SK-N-SH (cell line): Measurements from ENCODE around the gene CBFA2T3. TPM values are rescaled to one million over a fixed set of nuclear protein-coding genes. Genes with fewer than 3 reads are reported as not detected.

Experiments used
- CTCF ChIA-PET: fragments of 300-600, 350-600 bp; formaldehyde crosslinking; extraction: SDS; loops from one replicate; lab custom pipeline; 2021; lab: Yijun Ruan, JAX
- POLR2A ChIA-PET: fragments of 350-600 bp; sonication (Branson Sonifier 250); formaldehyde crosslinking; extraction: SDS; loops from one replicate; lab custom pipeline; 2020; ENCODE audit warnings: antibody characterized with exemption, inconsistent platforms; lab: Yijun Ruan, JAX
- DNase-seq: peaks from one replicate; pipeline ENCODE4 v3.0.0; 2012
- H2AFZ ChIP-seq: fragments of 200-600 bp; sonication (generic); 2 replicates; pipeline ENCODE4 v1.8.1; 2016; ENCODE audit warnings: antibody characterized with exemption, mild to moderate bottlenecking, low read depth
- H3F3A ChIP-seq: fragments of 200-600 bp; sonication (generic); replicated peaks from 2 replicates; pipeline ENCODE3; 2016; ENCODE audit warnings: antibody characterized with exemption, mild to moderate bottlenecking; ENCODE audit not compliant: insufficient read depth
- H3K27ac ChIP-seq, 2 experiments: fragments of 200-500 bp in 1 of 2; fragments of 200-600 bp in 1 of 2; sonication (Bioruptor generic) in 1 of 2; sonication (generic), shearing (Covaris generic) in 1 of 2; 2 replicates each; pipeline versions ENCODE4 v1.5.1 to v1.6.1; 2014 to 2016; ENCODE audit warnings: low read depth in 2 of 2, inconsistent platforms in 1 of 2, low read length in 1 of 2, mild to moderate bottlenecking in 1 of 2, mixed read lengths in 1 of 2
- H3K27me3 ChIP-seq: fragments of 200-600 bp; sonication (generic), shearing (Covaris generic); 2 replicates; pipeline ENCODE4 v1.6.1; 2016; ENCODE audit warnings: mixed run types; ENCODE audit not compliant: insufficient read depth
- H3K36me3 ChIP-seq, 2 experiments: fragments of 200-500 bp in 1 of 2; fragments of 200-600 bp in 1 of 2; sonication (Bioruptor generic) in 1 of 2; sonication (generic) in 1 of 2; replicated peaks in 1 of 2; 2 replicates each; pipeline versions ENCODE3 to v1.5.1; 2014 to 2016; ENCODE audit warnings: low read length in 1 of 2, mild to moderate bottlenecking in 1 of 2; ENCODE audit not compliant: insufficient read depth in 2 of 2, control insufficient read depth in 1 of 2
- H3K4me1 ChIP-seq, 2 experiments: fragments of 200-500 bp in 1 of 2; fragments of 200-600 bp in 1 of 2; sonication (Bioruptor generic) in 1 of 2; sonication (generic), shearing (Covaris generic) in 1 of 2; 2 replicates each; pipeline versions ENCODE4 v1.5.1 to v1.6.1; 2014 to 2016; ENCODE audit warnings: low read depth in 1 of 2, low read length in 1 of 2, mixed run types in 1 of 2; ENCODE audit not compliant: insufficient read depth in 2 of 2, control insufficient read depth in 1 of 2
- H3K4me2 ChIP-seq: fragments of 200-600 bp; sonication (generic), shearing (Covaris generic); 2 replicates; pipeline ENCODE4 v1.6.1; 2017; ENCODE audit warnings: mixed run types
- H3K4me3 ChIP-seq, 2 experiments: fragments of 200-500 bp in 1 of 2; fragments of 200-600 bp in 1 of 2; sonication (Bioruptor generic) in 1 of 2; sonication (generic), shearing (Covaris generic) in 1 of 2; 2 replicates each; pipeline versions ENCODE4 v1.5.1 to v1.8.1; 2014 to 2016; ENCODE audit warnings: low read depth in 2 of 2, inconsistent platforms in 1 of 2, low read length in 1 of 2, mild to moderate bottlenecking in 1 of 2, mixed read lengths in 1 of 2, moderate library complexity in 1 of 2
- H3K79me2 ChIP-seq: fragments of 200-600 bp; sonication (generic); 2 replicates; pipeline ENCODE4 v1.8.1; 2017; ENCODE audit warnings: mild to moderate bottlenecking; ENCODE audit not compliant: insufficient read depth
- H3K9ac ChIP-seq: fragments of 200-600 bp; sonication (generic); 2 replicates; pipeline ENCODE4 v1.6.1; 2017; ENCODE audit warnings: mixed run types
- H3K9me2 ChIP-seq: fragments of 200-600 bp; sonication (generic); 2 replicates; pipeline ENCODE4 v1.6.1; 2017; ENCODE audit warnings: mixed run types
- H3K9me3 ChIP-seq: fragments of 200-600 bp; sonication (generic); 2 replicates; pipeline ENCODE4 v1.6.1; 2017; ENCODE audit warnings: mixed run types, mild to moderate bottlenecking, moderate library complexity
- H4K20me1 ChIP-seq: fragments of 200-600 bp; sonication (generic); 2 replicates; pipeline ENCODE4 v1.6.1; 2017; ENCODE audit warnings: mild to moderate bottlenecking, mixed run types; ENCODE audit not compliant: insufficient read depth
- EP300 ChIP-seq, 2 experiments: IDR thresholded peaks; 2 replicates each; pipeline versions ENCODE4 v1.4.0 to v1.6.1; 2012; ENCODE audit warnings: borderline replicate concordance in 1 of 2, low read depth in 1 of 2, low read length in 1 of 2
- EZH2phosphoT487 ChIP-seq: fragments of 200-600 bp; sonication (generic); IDR thresholded peaks from 2 replicates; pipeline ENCODE4 v1.6.1; 2017; ENCODE audit warnings: low read depth, mixed run types, mild to moderate bottlenecking, antibody characterized with exemption, moderate library complexity, borderline replicate concordance
- FOSL2 ChIP-seq: IDR thresholded peaks from 2 replicates; pipeline ENCODE4 v1.4.0; 2012; ENCODE audit warnings: low read depth, mild to moderate bottlenecking, moderate library complexity, borderline replicate concordance
- JUND ChIP-seq: IDR thresholded peaks from 2 replicates; pipeline ENCODE4 v1.4.0; 2012
- NFIC ChIP-seq: IDR thresholded peaks from 2 replicates; pipeline ENCODE4 v1.4.0; 2012; ENCODE audit warnings: borderline replicate concordance
- RAD21 ChIP-seq: IDR thresholded peaks from 2 replicates; pipeline ENCODE4 v1.6.1; 2012; ENCODE audit warnings: mild to moderate bottlenecking, low read length
- RXRA ChIP-seq: IDR thresholded peaks from 2 replicates; pipeline ENCODE4 v1.4.0; 2012; ENCODE audit warnings: low read depth, mild to moderate bottlenecking, borderline replicate concordance
- SMC3 ChIP-seq: IDR thresholded peaks from 2 replicates; pipeline ENCODE4 v1.6.1; 2012; ENCODE audit warnings: low read depth, low read length, improper control_type of control experiment
- TAF1 ChIP-seq: IDR thresholded peaks from 2 replicates; pipeline ENCODE4 v1.6.1; 2012; ENCODE audit warnings: low read depth, mild to moderate bottlenecking, low read length, moderate library complexity, borderline replicate concordance
- TCF12 ChIP-seq: IDR thresholded peaks from 2 replicates; pipeline ENCODE4 v1.4.0; 2012
- TEAD4 ChIP-seq: IDR thresholded peaks from 2 replicates; pipeline ENCODE4 v1.4.0; 2012; ENCODE audit warnings: mild to moderate bottlenecking, borderline replicate concordance; ENCODE audit not compliant: insufficient read depth
- WGBS: methylation state at CpG from one replicate; pipeline ENCODE4 v1.1.6; 2017; ENCODE audit warnings: low lambda C conversion rate; 5-methylcytosine and 5-hydroxymethylcytosine counted together
- polyA plus RNA-seq, 3 experiments: library from polyadenylated mRNA; depleted of rRNA; stranded (reverse); fragments of >200 nt; gene quantifications; 2 replicates each; pipeline ENCODE4 v1.2.3, GENCODE V29; 2012
- TF ChIP-seq, protein P1 (sequence below): IDR thresholded peaks from 2 replicates; pipeline ENCODE4 v1.4.0; 2012; ENCODE audit warnings: low read depth
- TF ChIP-seq, protein P2 (sequence below): fragments of 200-600 bp; sonication (generic); IDR thresholded peaks from 2 replicates; pipeline ENCODE4 v1.6.1; 2017; ENCODE audit warnings: antibody characterized with exemption, mild to moderate bottlenecking, moderate library complexity
- TF ChIP-seq, protein P3 (sequence below): fragments of 150-350 bp; IDR thresholded peaks from 2 replicates; pipeline ENCODE4 v1.6.1; 2016; ENCODE audit warnings: mild to moderate bottlenecking, low read depth, low read length
- TF ChIP-seq, protein P4 (sequence below): IDR thresholded peaks from 2 replicates; pipeline ENCODE4 v1.4.0; 2012; ENCODE audit warnings: low read depth, borderline replicate concordance
- TF ChIP-seq, protein P5 (sequence below): IDR thresholded peaks from 2 replicates; pipeline ENCODE4 v1.6.1; 2012; ENCODE audit warnings: mild to moderate bottlenecking, low read depth, low read length, moderate library complexity

CBFA2T3 gene
- polyA plus RNA-seq, 1 of the 3 experiments (the other 2 are of a cell fraction), result not detected

DNA sequence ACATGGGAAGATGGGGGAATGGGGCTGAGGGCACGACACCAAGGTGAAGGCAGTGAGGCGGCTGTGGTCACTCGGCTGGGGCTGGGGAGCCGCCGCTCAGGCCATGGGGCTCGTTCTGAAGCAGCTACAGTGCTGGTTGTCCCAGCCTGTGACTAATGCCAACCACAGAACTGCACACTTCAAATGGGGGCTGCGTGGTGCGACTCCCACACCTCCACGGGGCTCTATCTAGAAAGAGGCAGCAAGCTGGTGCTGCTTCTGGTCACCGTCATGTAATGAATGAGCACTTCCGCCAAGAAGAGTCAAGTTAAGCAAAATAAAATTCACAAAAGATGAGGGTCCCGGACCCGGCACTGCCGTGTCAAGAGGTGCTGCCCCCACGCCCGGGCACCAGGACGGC lies 140.2 kb downstream of the CBFA2T3 start:
- 89% methylated on average over 7 of the region's 17 CpGs for WGBS
- ChIA-PET POLR2A (no interaction called here), CTCF (interaction anchor here (1.1 kb wide), 1 partner anchor 21 kb away, joined by 3 read pairs; no protein-coding TSS in a partner anchor)

DNA sequence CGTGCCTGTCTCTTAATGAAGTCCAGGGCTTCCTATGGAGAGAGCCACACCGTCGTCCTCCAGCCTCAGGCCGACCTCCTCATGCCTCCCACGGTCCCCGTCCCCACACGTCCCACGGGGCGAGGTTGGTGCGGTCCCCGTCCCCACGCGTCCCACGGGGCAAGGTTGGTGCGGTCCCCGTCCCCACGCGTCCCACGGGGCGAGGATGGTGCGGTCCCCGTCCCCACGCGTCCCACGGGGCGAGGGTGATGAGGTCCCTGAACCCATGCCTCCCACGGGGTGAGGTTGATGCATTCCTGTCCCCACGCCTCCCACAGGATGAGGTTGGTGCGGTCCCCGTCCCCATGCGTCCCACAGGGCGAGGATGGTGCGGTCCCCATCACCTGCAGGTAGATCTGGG lies 141.2 kb downstream of the CBFA2T3 start:
- Histone ChIP-seq H3K9me3 (no peaks in the 10 kb centered on the region), H3K9me2 (no peaks in the 10 kb centered on the region), H3F3A (no peaks in the 10 kb centered on the region), H3K9ac (no peak overlapping the region), H3K27ac (no peak overlapping the region), H3K4me2 (no peak overlapping the region), H3K79me2 (no peaks in the 10 kb centered on the region), H3K4me3 (no peak overlapping the region), H3K27me3 (no peaks in the 10 kb centered on the region), H2AFZ (no peak overlapping the region), H4K20me1 (no peaks in the 10 kb centered on the region), H3K4me1 (no peaks in the 10 kb centered on the region), H3K36me3 (peaks cover 0 to 18% of the 10 kb centered on the region in 2 experiments)
- ChIA-PET CTCF (no interaction called here), POLR2A (no interaction called here)
- WGBS, result 89% methylated on average over 20 of the region's 33 CpGs
- no peak for DNase-seq
- TF ChIP-seq SMC3 (no peak), RXRA (no peak), EP300 (IDR thresholded peaks at IDR 0.05; ENCODE audit: borderline replicate concordance in 1 of 2, low read depth in 1 of 2, low read length in 1 of 2) (no peak), NFIC (no peak), EZH2phosphoT487 (no peak), RAD21 (no peak), TCF12 (no peak), FOSL2 (no peak), TEAD4 (no peak), TAF1 (no peak), JUND (no peak)
- TF ChIP-seq, protein P1, sequence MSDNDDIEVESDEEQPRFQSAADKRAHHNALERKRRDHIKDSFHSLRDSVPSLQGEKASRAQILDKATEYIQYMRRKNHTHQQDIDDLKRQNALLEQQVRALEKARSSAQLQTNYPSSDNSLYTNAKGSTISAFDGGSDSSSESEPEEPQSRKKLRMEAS, result no peak
- TF ChIP-seq, protein P2, sequence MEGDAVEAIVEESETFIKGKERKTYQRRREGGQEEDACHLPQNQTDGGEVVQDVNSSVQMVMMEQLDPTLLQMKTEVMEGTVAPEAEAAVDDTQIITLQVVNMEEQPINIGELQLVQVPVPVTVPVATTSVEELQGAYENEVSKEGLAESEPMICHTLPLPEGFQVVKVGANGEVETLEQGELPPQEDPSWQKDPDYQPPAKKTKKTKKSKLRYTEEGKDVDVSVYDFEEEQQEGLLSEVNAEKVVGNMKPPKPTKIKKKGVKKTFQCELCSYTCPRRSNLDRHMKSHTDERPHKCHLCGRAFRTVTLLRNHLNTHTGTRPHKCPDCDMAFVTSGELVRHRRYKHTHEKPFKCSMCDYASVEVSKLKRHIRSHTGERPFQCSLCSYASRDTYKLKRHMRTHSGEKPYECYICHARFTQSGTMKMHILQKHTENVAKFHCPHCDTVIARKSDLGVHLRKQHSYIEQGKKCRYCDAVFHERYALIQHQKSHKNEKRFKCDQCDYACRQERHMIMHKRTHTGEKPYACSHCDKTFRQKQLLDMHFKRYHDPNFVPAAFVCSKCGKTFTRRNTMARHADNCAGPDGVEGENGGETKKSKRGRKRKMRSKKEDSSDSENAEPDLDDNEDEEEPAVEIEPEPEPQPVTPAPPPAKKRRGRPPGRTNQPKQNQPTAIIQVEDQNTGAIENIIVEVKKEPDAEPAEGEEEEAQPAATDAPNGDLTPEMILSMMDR, result no peak
- TF ChIP-seq, protein P3, sequence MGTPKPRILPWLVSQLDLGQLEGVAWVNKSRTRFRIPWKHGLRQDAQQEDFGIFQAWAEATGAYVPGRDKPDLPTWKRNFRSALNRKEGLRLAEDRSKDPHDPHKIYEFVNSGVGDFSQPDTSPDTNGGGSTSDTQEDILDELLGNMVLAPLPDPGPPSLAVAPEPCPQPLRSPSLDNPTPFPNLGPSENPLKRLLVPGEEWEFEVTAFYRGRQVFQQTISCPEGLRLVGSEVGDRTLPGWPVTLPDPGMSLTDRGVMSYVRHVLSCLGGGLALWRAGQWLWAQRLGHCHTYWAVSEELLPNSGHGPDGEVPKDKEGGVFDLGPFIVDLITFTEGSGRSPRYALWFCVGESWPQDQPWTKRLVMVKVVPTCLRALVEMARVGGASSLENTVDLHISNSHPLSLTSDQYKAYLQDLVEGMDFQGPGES, result no peak
- TF ChIP-seq, protein P4, sequence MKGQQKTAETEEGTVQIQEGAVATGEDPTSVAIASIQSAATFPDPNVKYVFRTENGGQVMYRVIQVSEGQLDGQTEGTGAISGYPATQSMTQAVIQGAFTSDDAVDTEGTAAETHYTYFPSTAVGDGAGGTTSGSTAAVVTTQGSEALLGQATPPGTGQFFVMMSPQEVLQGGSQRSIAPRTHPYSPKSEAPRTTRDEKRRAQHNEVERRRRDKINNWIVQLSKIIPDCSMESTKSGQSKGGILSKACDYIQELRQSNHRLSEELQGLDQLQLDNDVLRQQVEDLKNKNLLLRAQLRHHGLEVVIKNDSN, result no peak

More for the DNA sequence above, 140.2 kb downstream of the CBFA2T3 start:
- H3K9me2 ChIP-seq, result no peaks in the 10 kb centered on the region
- H3K4me1 ChIP-seq, result no peaks in the 10 kb centered on the region
- H3F3A ChIP-seq, result no peaks in the 10 kb centered on the region
- H3K27me3 ChIP-seq, result no peaks in the 10 kb centered on the region
- H2AFZ ChIP-seq, result no peak overlapping the region
- no peaks in the 10 kb centered on the region for H3K9me3 ChIP-seq
- no peaks in the 10 kb centered on the region for H4K20me1 ChIP-seq
- H3K36me3 ChIP-seq, result peaks cover 0 to 18% of the 10 kb centered on the region in 2 experiments
- no peak overlapping the region for H3K4me3 ChIP-seq
- no peak overlapping the region for H3K4me2 ChIP-seq
- no peak overlapping the region for H3K27ac ChIP-seq
- no peak for DNase-seq
- TF ChIP-seq, protein P5, sequence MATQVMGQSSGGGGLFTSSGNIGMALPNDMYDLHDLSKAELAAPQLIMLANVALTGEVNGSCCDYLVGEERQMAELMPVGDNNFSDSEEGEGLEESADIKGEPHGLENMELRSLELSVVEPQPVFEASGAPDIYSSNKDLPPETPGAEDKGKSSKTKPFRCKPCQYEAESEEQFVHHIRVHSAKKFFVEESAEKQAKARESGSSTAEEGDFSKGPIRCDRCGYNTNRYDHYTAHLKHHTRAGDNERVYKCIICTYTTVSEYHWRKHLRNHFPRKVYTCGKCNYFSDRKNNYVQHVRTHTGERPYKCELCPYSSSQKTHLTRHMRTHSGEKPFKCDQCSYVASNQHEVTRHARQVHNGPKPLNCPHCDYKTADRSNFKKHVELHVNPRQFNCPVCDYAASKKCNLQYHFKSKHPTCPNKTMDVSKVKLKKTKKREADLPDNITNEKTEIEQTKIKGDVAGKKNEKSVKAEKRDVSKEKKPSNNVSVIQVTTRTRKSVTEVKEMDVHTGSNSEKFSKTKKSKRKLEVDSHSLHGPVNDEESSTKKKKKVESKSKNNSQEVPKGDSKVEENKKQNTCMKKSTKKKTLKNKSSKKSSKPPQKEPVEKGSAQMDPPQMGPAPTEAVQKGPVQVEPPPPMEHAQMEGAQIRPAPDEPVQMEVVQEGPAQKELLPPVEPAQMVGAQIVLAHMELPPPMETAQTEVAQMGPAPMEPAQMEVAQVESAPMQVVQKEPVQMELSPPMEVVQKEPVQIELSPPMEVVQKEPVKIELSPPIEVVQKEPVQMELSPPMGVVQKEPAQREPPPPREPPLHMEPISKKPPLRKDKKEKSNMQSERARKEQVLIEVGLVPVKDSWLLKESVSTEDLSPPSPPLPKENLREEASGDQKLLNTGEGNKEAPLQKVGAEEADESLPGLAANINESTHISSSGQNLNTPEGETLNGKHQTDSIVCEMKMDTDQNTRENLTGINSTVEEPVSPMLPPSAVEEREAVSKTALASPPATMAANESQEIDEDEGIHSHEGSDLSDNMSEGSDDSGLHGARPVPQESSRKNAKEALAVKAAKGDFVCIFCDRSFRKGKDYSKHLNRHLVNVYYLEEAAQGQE, result no peak
- TF ChIP-seq, all 33 proteins: peak for 0
- H3K9ac ChIP-seq, result no peak overlapping the region
- H3K79me2 ChIP-seq, result no peaks in the 10 kb centered on the region
